H1 (cell line): ENCODE measurements around the gene MRC2. TPM values are rescaled to one million over a fixed set of nuclear protein-coding genes. Genes with fewer than 3 reads are reported as not detected.

Source experiments
- CTCF ChIA-PET: fragments of 300-600 bp; sonication (Branson Sonifier 250); formaldehyde crosslinking; loops from one replicate; lab custom pipeline; 2021; ENCODE audit not compliant: partially characterized antibody; lab: Charles Lee
- POLR2A ChIA-PET: fragments of 300-600 bp; sonication (Branson Sonifier 250); formaldehyde crosslinking; loops from one replicate; lab custom pipeline; 2021; ENCODE audit warnings: inconsistent platforms; ENCODE audit not compliant: partially characterized antibody; lab: Charles Lee
- DNase-seq, 2 experiments: peaks; one replicate each; pipeline versions ENCODE4 v3.0.0 to v3.0.0-alpha.2; 2010 to 2022; ENCODE audit warnings: low spot score in 2 of 2, low read depth in 1 of 2, mixed read lengths in 1 of 2
- FAIRE-seq: peaks from 2 replicates; lab custom pipeline; 2011; peaks lifted over from hg19 to GRCh38; lab: Jason Lieb, UNC
- H2AFZ ChIP-seq: 2 replicates; pipeline ENCODE4 v1.8.1; 2012; ENCODE audit warnings: low read length, inconsistent platforms
- H2AK5ac ChIP-seq: 2 replicates; pipeline ENCODE4 v1.6.1; 2013; ENCODE audit warnings: low read depth, low read length
- H2BK120ac ChIP-seq: replicated peaks from 2 replicates; pipeline ENCODE3; 2013; ENCODE audit warnings: low read depth, low read length, inconsistent platforms
- H2BK12ac ChIP-seq: 2 replicates; pipeline ENCODE4 v1.6.1; 2013; ENCODE audit warnings: low read depth, low read length
- H2BK15ac ChIP-seq: 2 replicates; pipeline ENCODE4 v1.6.1; 2013; ENCODE audit warnings: low read length
- H2BK20ac ChIP-seq: 2 replicates; pipeline ENCODE4 v1.6.1; 2013; ENCODE audit warnings: low read length
- H2BK5ac ChIP-seq: 2 replicates; pipeline ENCODE4 v1.6.1; 2013; ENCODE audit warnings: low read depth, low read length
- H3K14ac ChIP-seq: 2 replicates; pipeline ENCODE4 v1.6.1; 2013; ENCODE audit warnings: inconsistent platforms; ENCODE audit not compliant: insufficient read length
- H3K18ac ChIP-seq: 2 replicates; pipeline ENCODE4 v1.6.1; 2013; ENCODE audit warnings: low read length; ENCODE audit errors: extremely low read depth
- H3K23ac ChIP-seq: 2 replicates; pipeline ENCODE4 v1.6.1; 2013; ENCODE audit warnings: inconsistent platforms; ENCODE audit not compliant: insufficient read length
- H3K23me2 ChIP-seq: 2 replicates; pipeline ENCODE4 v1.6.1; 2013; ENCODE audit warnings: low read depth, low read length
- H3K27ac ChIP-seq: 2 replicates; pipeline ENCODE4 v1.6.1; 2011; ENCODE audit warnings: low read depth, low read length, inconsistent platforms
- H3K27me3 ChIP-seq, 4 experiments: replicated peaks in 1 of 4; 1 replicate in 1 of 4; 2 replicates in 3 of 4; pipeline versions ENCODE4 v1.6.1 to v1.8.1; 2011 to 2013; ENCODE audit warnings: low read length in 3 of 4, mild to moderate bottlenecking in 3 of 4, inconsistent platforms in 2 of 4, mixed read lengths in 2 of 4, moderate library complexity in 1 of 4; ENCODE audit not compliant: control insufficient read depth in 3 of 4, insufficient read depth in 3 of 4; ENCODE audit errors: extremely low read depth in 1 of 4
- H3K36me3 ChIP-seq, 4 experiments: 2 replicates each; pipeline versions ENCODE4 v1.6.1 to v1.8.1; 2011 to 2013; ENCODE audit warnings: mild to moderate bottlenecking in 4 of 4, low read length in 3 of 4, moderate library complexity in 2 of 4, control low read depth in 1 of 4, inconsistent platforms in 1 of 4; ENCODE audit not compliant: insufficient read depth in 4 of 4, control insufficient read depth in 2 of 4
- H3K4ac ChIP-seq: replicated peaks from 2 replicates; pipeline ENCODE3; 2013; ENCODE audit warnings: low read length, low read depth, mixed read lengths, inconsistent platforms; ENCODE audit not compliant: insufficient read length
- H3K4me1 ChIP-seq, 4 experiments: replicated peaks in 1 of 4; 1 replicate in 1 of 4; 2 replicates in 3 of 4; pipeline versions ENCODE4 v1.6.1 to v1.8.1; 2011 to 2013; ENCODE audit warnings: low read length in 3 of 4, inconsistent platforms in 2 of 4, mixed read lengths in 1 of 4; ENCODE audit not compliant: insufficient read depth in 4 of 4, control insufficient read depth in 3 of 4
- H3K4me2 ChIP-seq, 2 experiments: 2 replicates each; pipeline versions ENCODE4 v1.6.1 to v1.8.1; 2011 to 2013; ENCODE audit warnings: low read depth in 2 of 2, low read length in 2 of 2, control low read depth in 1 of 2, inconsistent platforms in 1 of 2, mild to moderate bottlenecking in 1 of 2; ENCODE audit not compliant: insufficient read depth in 1 of 2
- H3K4me3 ChIP-seq, 4 experiments: fragments of 200-600, 300-600 bp in 1 of 4; sonication (generic), shearing (Covaris generic), sonication (Bioruptor Twin) in 1 of 4; 2 replicates each; pipeline versions ENCODE4 v1.5.1 to v1.8.1; 2011 to 2016; ENCODE audit warnings: low read length in 4 of 4, low read depth in 3 of 4, control low read depth in 2 of 4, inconsistent platforms in 2 of 4, mild to moderate bottlenecking in 2 of 4, mixed read lengths in 1 of 4, moderate library complexity in 1 of 4; ENCODE audit not compliant: insufficient read depth in 2 of 4; ENCODE audit errors: extremely low read depth in 1 of 4
- H3K56ac ChIP-seq: replicated peaks from 2 replicates; pipeline ENCODE3; 2013; ENCODE audit warnings: low read depth, mild to moderate bottlenecking, mixed read lengths, low read length, inconsistent platforms; ENCODE audit not compliant: insufficient read length
- H3K79me1 ChIP-seq: 2 replicates; pipeline ENCODE4 v1.6.1; 2013; ENCODE audit warnings: low read depth, low read length, control low read depth
- H3K79me2 ChIP-seq, 2 experiments: 2 replicates each; pipeline versions ENCODE4 v1.6.1 to v1.8.1; 2012 to 2013; ENCODE audit warnings: low read length in 2 of 2, mild to moderate bottlenecking in 2 of 2, inconsistent platforms in 1 of 2; ENCODE audit not compliant: insufficient read depth in 2 of 2, control insufficient read depth in 1 of 2
- H3K9ac ChIP-seq, 4 experiments: replicated peaks in 1 of 4; 1 replicate in 1 of 4; 2 replicates in 3 of 4; pipeline versions ENCODE4 v1.6.1 to v1.8.1; 2011 to 2013; ENCODE audit warnings: low read depth in 3 of 4, low read length in 3 of 4, control low read depth in 2 of 4, mild to moderate bottlenecking in 2 of 4, moderate library complexity in 2 of 4, inconsistent platforms in 1 of 4; ENCODE audit errors: extremely low read depth in 1 of 4
- H3K9me3 ChIP-seq, 2 experiments: 2 replicates each; pipeline versions ENCODE4 v1.6.1 to v1.8.1; 2012 to 2013; ENCODE audit warnings: mild to moderate bottlenecking in 2 of 2, moderate library complexity in 2 of 2, control low read depth in 1 of 2, inconsistent platforms in 1 of 2, low read depth in 1 of 2, low read length in 1 of 2, mixed read lengths in 1 of 2; ENCODE audit not compliant: insufficient read depth in 2 of 2
- H4K20me1 ChIP-seq, 2 experiments: replicated peaks in 1 of 2; 2 replicates each; pipeline versions ENCODE3 to v1.8.1; 2011 to 2013; ENCODE audit warnings: inconsistent platforms in 2 of 2, low read length in 2 of 2, mild to moderate bottlenecking in 1 of 2; ENCODE audit not compliant: insufficient read depth in 2 of 2, control insufficient read depth in 1 of 2
- H4K5ac ChIP-seq: 2 replicates; pipeline ENCODE4 v1.6.1; 2013; ENCODE audit warnings: low read length, low read depth, mixed read lengths, inconsistent platforms; ENCODE audit not compliant: insufficient read length
- H4K8ac ChIP-seq: 2 replicates; pipeline ENCODE4 v1.8.0; 2013; ENCODE audit warnings: mild to moderate bottlenecking, moderate library complexity, low read length, inconsistent platforms; ENCODE audit not compliant: insufficient read depth; ENCODE audit errors: extremely low read depth
- H4K91ac ChIP-seq: replicated peaks from 2 replicates; pipeline ENCODE3; 2013; ENCODE audit warnings: low read length, mixed read lengths, inconsistent platforms; ENCODE audit not compliant: insufficient read length
- WGBS, 2 experiments: shearing (Covaris generic) in 1 of 2; methylation state at CpG; one replicate each; pipeline versions ENCODE4 v1.1.6 to v1.1.7; 2013 to 2015; ENCODE audit warnings: low lambda C conversion rate in 2 of 2, mixed read lengths in 2 of 2, inconsistent platforms in 1 of 2, low coverage in 1 of 2, missing lambda C conversion rate in 1 of 2; ENCODE audit not compliant: insufficient replicate concordance in 2 of 2, insufficient coverage in 1 of 2, insufficient read length in 1 of 2; ENCODE audit errors: extremely low coverage in 1 of 2, missing lambda C conversion rate in 1 of 2; 5-methylcytosine and 5-hydroxymethylcytosine counted together
- polyA plus RNA-seq, 7 experiments: library from polyadenylated mRNA; depleted of rRNA in 3 of 7; stranded (reverse) in 5 of 7; unstranded in 2 of 7; fragments of >200 nt in 5 of 7; fragments of 200-250 nt in 2 of 7; gene quantifications; 1 replicate in 5 of 7; 2 replicates in 1 of 7; 4 replicates in 1 of 7; pipeline versions ENCODE4 v1.2.1 to v1.2.3, GENCODE V29; 2011 to 2013; ENCODE audit warnings: missing spikeins in 2 of 7, mixed read lengths in 2 of 7
- total RNA-seq: library from RNA; stranded (reverse); fragmentation: NEBNext Ultra II Directional; extraction: Animal tissue kit (Norgen Biotek cat#: 25700); gene quantifications from 2 replicates; pipeline ENCODE4 v1.2.1, GENCODE V29; 2021

The MRC2 gene
- total and polyA plus RNA-seq, 2 of the 8 experiments (the other 6 are each of a cell fraction or from before 2014, with no cell fraction given), result 7.0 to 24.2 TPM

DNA sequence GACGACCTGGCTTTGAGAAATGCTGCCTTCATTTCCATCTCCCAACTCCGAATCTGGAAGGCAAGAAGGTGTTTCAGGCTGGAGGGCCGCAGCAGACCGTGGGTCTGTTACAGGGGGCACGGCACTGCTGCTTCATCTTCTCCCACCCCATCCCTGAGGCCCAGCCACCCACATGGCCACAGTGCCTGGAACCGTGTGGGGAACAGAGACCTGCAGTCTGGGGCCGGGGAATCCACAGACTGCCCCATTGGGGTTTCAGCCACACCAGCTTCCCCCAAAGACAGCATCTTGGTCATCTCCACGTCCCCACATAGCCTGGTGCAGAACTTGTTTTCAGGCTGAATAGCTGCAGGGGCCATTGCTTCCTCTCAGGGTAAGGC, 74.2 kb downstream of the MRC2 start:
- Histone ChIP-seq H3K56ac (no peak overlapping the region), H3K27ac (no peak overlapping the region), H3K4me2 (no peak overlapping the region), H2AFZ (peak overlapping the region; percentile 73; the same call in 1 of the 2 replicates), H2BK15ac (no peak overlapping the region), H3K18ac (no peak overlapping the region), H3K36me3 (no peaks in the 10 kb centered on the region), H4K8ac (no peak overlapping the region), H3K23ac (no peak overlapping the region), H3K4me3 (no peak overlapping the region), H3K9me3 (no peaks in the 10 kb centered on the region), H3K9ac (no peak overlapping the region), H3K79me1 (no peaks in the 10 kb centered on the region), H2BK120ac (no peak overlapping the region), H3K79me2 (no peaks in the 10 kb centered on the region), H3K4me1 (peaks cover 7 to 20% (median 11%) of the 10 kb centered on the region in 4 experiments), H3K27me3 (peaks cover 0 to 7% (median 1%) of the 10 kb centered on the region in 4 experiments; a peak in 4 of 7 replicates), H3K23me2 (peaks cover 19% of the 10 kb centered on the region; the same call in 1 of the 2 replicates), H2BK20ac (no peak overlapping the region), H4K20me1 (no peaks in the 10 kb centered on the region), H2BK12ac (0 out of 2 replicates have a peak overlapping the region, but pooled peaks have one; percentile 68), H2AK5ac (no peak overlapping the region), H2BK5ac (no peak overlapping the region), H4K5ac (no peak overlapping the region), H4K91ac (no peak overlapping the region), H3K4ac (no peak overlapping the region), H3K14ac (no peak overlapping the region)
- no peak for DNase-seq
- ChIA-PET POLR2A (interaction anchor here (0.7 kb wide), 1 partner anchor 9 kb away, joined by 3 read pairs; no protein-coding TSS in a partner anchor), CTCF (interaction anchor here (0.5 to 2.2 kb wide), 5 partner anchors 9 to 719 kb away, joined by 3 to 17 read pairs (median 3); no protein-coding TSS in a partner anchor)
- FAIRE-seq, result no peak
- 87% methylated on average over 8 of the region's 8 CpGs; no CpG with 5 or more reads in 1 of the 2 experiments for WGBS, 2 experiments
